Peyer's patch (tissue), 4 donors: ENCODE measurements around the gene FUT3. TPM values are rescaled to one million over a fixed set of nuclear protein-coding genes. Genes with fewer than 3 reads are reported as not detected.
A peak's percentile ranks its signal among the peaks of the same experiment; 100 is the strongest.
"Not testable (repeated sequence)": the region's sequence is repeated elsewhere in the genome, so short reads cannot be mapped to it uniquely, and the experiment has no call there.

Experiments
- DNase-seq, 3 donors: peaks; one replicate each; pipeline ENCODE4 v3.0.0-alpha.2; 2017 to 2019
- H3K27ac ChIP-seq, 4 donors: fragments of 200-600 bp; sonication (generic); one replicate each; pipeline ENCODE4 v1.5.1; 2016 to 2019
- H3K27me3 ChIP-seq, 2 donors: fragments of 200-600 bp; sonication (generic); one replicate each; pipeline ENCODE4 v1.5.1; 2019
- H3K36me3 ChIP-seq, 3 donors: fragments of 200-600 bp; sonication (generic); one replicate each; pipeline ENCODE4 v1.5.1; 2016 to 2019
- H3K4me1 ChIP-seq, 4 donors: fragments of 200-600 bp; sonication (generic); one replicate each; pipeline ENCODE4 v1.5.1; 2016 to 2019
- H3K4me3 ChIP-seq, 4 donors: fragments of 200-600 bp; sonication (generic); 1 replicate in 3 of 4; 2 replicates in 1 of 4; pipeline ENCODE4 v1.5.1; 2016 to 2019; ENCODE audit warnings: mild to moderate bottlenecking in 1 of 4
- H3K9me3 ChIP-seq, 4 donors: fragments of 200-600 bp; sonication (generic); one replicate each; pipeline ENCODE4 v1.5.1; 2016 to 2019; ENCODE audit warnings: mild to moderate bottlenecking in 1 of 4
- POLR2A ChIP-seq, 2 donors: fragments of 450-650 bp; IDR thresholded peaks; one replicate each; pipeline ENCODE4 v1.5.1; 2017; ENCODE audit warnings: antibody characterized with exemption in 2 of 2, mild to moderate bottlenecking in 2 of 2, moderate library complexity in 2 of 2
- total RNA-seq, 4 donors: library from RNA; depleted of rRNA; stranded (reverse); fragments of >200 nt; gene quantifications; one replicate each; pipeline ENCODE4 v1.1.0, GENCODE V29; 2016
- TF ChIP-seq, protein P1 (sequence below), 6 experiments: fragments of 450-650 bp in 4 of 6; fragments of 200-600 bp in 2 of 6; sonication (generic) in 1 of 6; IDR thresholded peaks; one replicate each; pipeline ENCODE4 v1.5.1; 2017 to 2019; ENCODE audit warnings: antibody characterized with exemption in 6 of 6, mild to moderate bottlenecking in 3 of 6, moderate library complexity in 1 of 6

Gene FUT3
- total RNA-seq, 4 donors from 2014 or later = 37.1 to 207 (median 155) TPM

- Histone ChIP-seq H3K4me3 (no peak overlapping the region), H3K9me3 (no peaks in the 10 kb centered on the region), H3K4me1 (peaks cover 0 to 20% (median 0%) of the 10 kb centered on the region in 4 donors), H3K27me3 (no peaks in the 10 kb centered on the region), H3K36me3 (peaks cover 0 to 29% (median 0%) of the 10 kb centered on the region in 3 donors), H3K27ac (no peak overlapping the region)
- no peak for DNase-seq
- TF ChIP-seq, protein P1, sequence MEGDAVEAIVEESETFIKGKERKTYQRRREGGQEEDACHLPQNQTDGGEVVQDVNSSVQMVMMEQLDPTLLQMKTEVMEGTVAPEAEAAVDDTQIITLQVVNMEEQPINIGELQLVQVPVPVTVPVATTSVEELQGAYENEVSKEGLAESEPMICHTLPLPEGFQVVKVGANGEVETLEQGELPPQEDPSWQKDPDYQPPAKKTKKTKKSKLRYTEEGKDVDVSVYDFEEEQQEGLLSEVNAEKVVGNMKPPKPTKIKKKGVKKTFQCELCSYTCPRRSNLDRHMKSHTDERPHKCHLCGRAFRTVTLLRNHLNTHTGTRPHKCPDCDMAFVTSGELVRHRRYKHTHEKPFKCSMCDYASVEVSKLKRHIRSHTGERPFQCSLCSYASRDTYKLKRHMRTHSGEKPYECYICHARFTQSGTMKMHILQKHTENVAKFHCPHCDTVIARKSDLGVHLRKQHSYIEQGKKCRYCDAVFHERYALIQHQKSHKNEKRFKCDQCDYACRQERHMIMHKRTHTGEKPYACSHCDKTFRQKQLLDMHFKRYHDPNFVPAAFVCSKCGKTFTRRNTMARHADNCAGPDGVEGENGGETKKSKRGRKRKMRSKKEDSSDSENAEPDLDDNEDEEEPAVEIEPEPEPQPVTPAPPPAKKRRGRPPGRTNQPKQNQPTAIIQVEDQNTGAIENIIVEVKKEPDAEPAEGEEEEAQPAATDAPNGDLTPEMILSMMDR (IDR thresholded peaks at IDR 0.05) = no peak
- TF ChIP-seq POLR2A (IDR thresholded peaks at IDR 0.05) = no peak
These were observed 41.6 kb upstream of the FUT3 start for GRCh38 chr19:5892772-5893275.

GRCh38 chr19:5891938-5892771 lies 40.9 kb upstream of the FUT3 start:
- Histone ChIP-seq H3K27ac (no peak overlapping the region), H3K9me3 (no peaks in the 10 kb centered on the region), H3K4me3 (no peak overlapping the region), H3K27me3 (no peaks in the 10 kb centered on the region), H3K4me1 (peaks cover 0 to 20% (median 0%) of the 10 kb centered on the region in 4 donors), H3K36me3 (peaks cover 0 to 26% (median 0%) of the 10 kb centered on the region in 3 donors)
- DNase-seq = peak in 2 of 3 donors; percentile 69 to 71
- TF ChIP-seq, protein P1 (IDR thresholded peaks at IDR 0.05) = peak in 4 of 6 experiments; percentile 55 to 89 (median 78)
- TF ChIP-seq POLR2A (IDR thresholded peaks at IDR 0.05) = no peak

- H3K4me3 ChIP-seq = no peak overlapping the region
- no peak overlapping the region for H3K27ac ChIP-seq
- H3K4me1 ChIP-seq = peaks cover 0 to 20% (median 0%) of the 10 kb centered on the region in 4 donors
These were observed 40.3 kb upstream of the FUT3 start for GRCh38 chr19:5891572-5891937.

GRCh38 chr19:5890099-5890498 lies 38.9 kb upstream of the FUT3 start:
- Histone ChIP-seq H3K4me1 (peaks cover 0 to 20% (median 0%) of the 10 kb centered on the region in 4 donors), H3K27me3 (no peaks in the 10 kb centered on the region), H3K27ac (peak overlapping the region in 1 of 4 donors; percentile 39), H3K4me3 (no peak overlapping the region), H3K36me3 (peaks cover 0 to 5% (median 0%) of the 10 kb centered on the region in 3 donors), H3K9me3 (no peaks in the 10 kb centered on the region)
- DNase-seq = no peak
- TF ChIP-seq, protein P1 (IDR thresholded peaks at IDR 0.05) = no peak
- TF ChIP-seq POLR2A (IDR thresholded peaks at IDR 0.05) = no peak

More at GRCh38 chr19:5891572-5891937, 40.3 kb upstream of the FUT3 start:
- H3K27me3 ChIP-seq = no peaks in the 10 kb centered on the region
- TF ChIP-seq POLR2A (IDR thresholded peaks at IDR 0.05) = no peak
- TF ChIP-seq, protein P1 (IDR thresholded peaks at IDR 0.05) = no peak
- H3K36me3 ChIP-seq = peaks cover 0 to 20% (median 0%) of the 10 kb centered on the region in 3 donors
- no peak for DNase-seq
- H3K9me3 ChIP-seq = no peaks in the 10 kb centered on the region

- no peak overlapping the region for H3K4me3 ChIP-seq
- no peaks in the 10 kb centered on the region for H3K9me3 ChIP-seq
- peaks cover 0 to 2% (median 0%) of the 10 kb centered on the region in 3 donors for H3K36me3 ChIP-seq
- TF ChIP-seq, protein P1 (IDR thresholded peaks at IDR 0.05) = no peak
- no peak for TF ChIP-seq POLR2A (IDR thresholded peaks at IDR 0.05)
- no peaks in the 10 kb centered on the region for H3K27me3 ChIP-seq
- H3K4me1 ChIP-seq = peaks cover 0 to 20% (median 0%) of the 10 kb centered on the region in 4 donors
- peak overlapping the region in 1 of 4 donors; percentile 39 for H3K27ac ChIP-seq
- no peak for DNase-seq
These were observed 38.2 kb upstream of the FUT3 start for GRCh38 chr19:5889288-5889971.

GRCh38 chr19:5884065-5884811 lies 33.0 kb upstream of the FUT3 start:
- not testable (repeated sequence) for H3K27me3 ChIP-seq

GRCh38 chr19:5883157-5883873 lies 32.1 kb upstream of the FUT3 start:
- not testable (repeated sequence) for H3K9me3 ChIP-seq, H3K36me3 ChIP-seq, DNase-seq, H3K4me3 ChIP-seq, H3K27me3 ChIP-seq, H3K27ac ChIP-seq
- H3K4me1 ChIP-seq = peaks cover 0 to 13% (median 0%) of the 10 kb centered on the region in 4 donors

More at GRCh38 chr19:5884065-5884811, 33.0 kb upstream of the FUT3 start:
- not testable (repeated sequence) for DNase-seq, H3K36me3 ChIP-seq, H3K9me3 ChIP-seq, H3K4me3 ChIP-seq, H3K27ac ChIP-seq
- peaks cover 0 to 13% (median 0%) of the 10 kb centered on the region in 4 donors for H3K4me1 ChIP-seq
